ENCODE measurements around the gene ARHGEF17.
A peak's percentile ranks its signal among the peaks of the same experiment; 100 is the strongest.

ARHGEF17 gene

GRCh38 chr11:73367482-73368024 is 59.5 kb downstream of the ARHGEF17 start:
- ChIA-PET CTCF (interaction anchor here (0.8 kb wide), 1 partner anchor 69 kb away, joined by 3 read pairs; no protein-coding TSS in a partner anchor), POLR2A (no interaction called here)
- DNase-seq (ENCODE audit: extremely low spot score): no peak
- TF ChIP-seq FOXA1 (IDR thresholded peaks at IDR 0.05) (no peak), NFRKB (IDR thresholded peaks at IDR 0.05) (no peak), TARDBP (IDR thresholded peaks at IDR 0.05) (no peak), BHLHE40 (IDR thresholded peaks at IDR 0.05; ENCODE audit: borderline replicate concordance) (no peak), SUZ12 (IDR thresholded peaks at IDR 0.05) (no peak), ZNF384 (IDR thresholded peaks at IDR 0.05) (no peak), FOXM1 (IDR thresholded peaks at IDR 0.05; ENCODE audit: borderline replicate concordance) (no peak), L3MBTL2 (conservative IDR thresholded peaks at IDR 0.05) (no peak), HDGF (IDR thresholded peaks at IDR 0.05; ENCODE audit: borderline replicate concordance) (no peak), FOXK2 (IDR thresholded peaks at IDR 0.05) (no peak), SP1 (IDR thresholded peaks at IDR 0.05) (no peak), ELF4 (IDR thresholded peaks at IDR 0.05) (no peak), ARNT (IDR thresholded peaks at IDR 0.05) (no peak), LEF1 (IDR thresholded peaks at IDR 0.05; ENCODE audit: borderline replicate concordance) (no peak), CTBP1 (IDR thresholded peaks at IDR 0.05; ENCODE audit: borderline replicate concordance) (no peak), PKNOX1 (IDR thresholded peaks at IDR 0.05) (no peak)

- POLR2A ChIA-PET: no interaction called here
- CTCF ChIA-PET: interaction anchor here (0.6 to 1.3 kb wide), 2 partner anchors 21 to 42 kb away, joined by 3 to 5 read pairs; no protein-coding TSS in a partner anchor
- TF ChIP-seq FOXM1 (IDR thresholded peaks at IDR 0.05; ENCODE audit: borderline replicate concordance) (no peak), CTBP1 (IDR thresholded peaks at IDR 0.05; ENCODE audit: borderline replicate concordance) (no peak), FOXK2 (IDR thresholded peaks at IDR 0.05) (no peak), BHLHE40 (IDR thresholded peaks at IDR 0.05; ENCODE audit: borderline replicate concordance) (no peak), TARDBP (IDR thresholded peaks at IDR 0.05) (no peak), SUZ12 (IDR thresholded peaks at IDR 0.05) (no peak), PKNOX1 (IDR thresholded peaks at IDR 0.05) (no peak), FOXA1 (IDR thresholded peaks at IDR 0.05) (no peak), ZNF384 (IDR thresholded peaks at IDR 0.05) (no peak), L3MBTL2 (conservative IDR thresholded peaks at IDR 0.05) (no peak), ELF4 (IDR thresholded peaks at IDR 0.05) (no peak), NFRKB (IDR thresholded peaks at IDR 0.05) (no peak), SP1 (IDR thresholded peaks at IDR 0.05) (no peak)
- no peak for DNase-seq (ENCODE audit: extremely low spot score)
These were observed 64.4 kb downstream of the ARHGEF17 start for GRCh38 chr11:73372375-73372993.

GRCh38 chr11:73374151-73374550 is 66.1 kb downstream of the ARHGEF17 start:
- no peak for DNase-seq (ENCODE audit: extremely low spot score)
- TF ChIP-seq FOXM1 (IDR thresholded peaks at IDR 0.05; ENCODE audit: borderline replicate concordance) (no peak), NFRKB (IDR thresholded peaks at IDR 0.05) (no peak), FOXA1 (IDR thresholded peaks at IDR 0.05) (no peak), ELF4 (IDR thresholded peaks at IDR 0.05) (no peak), HDGF (IDR thresholded peaks at IDR 0.05; ENCODE audit: borderline replicate concordance) (no peak), PKNOX1 (IDR thresholded peaks at IDR 0.05) (no peak), TARDBP (IDR thresholded peaks at IDR 0.05) (no peak), ARNT (IDR thresholded peaks at IDR 0.05) (no peak), L3MBTL2 (conservative IDR thresholded peaks at IDR 0.05) (no peak), SUZ12 (IDR thresholded peaks at IDR 0.05) (no peak), SP1 (IDR thresholded peaks at IDR 0.05) (no peak), FOXK2 (IDR thresholded peaks at IDR 0.05) (no peak), LEF1 (IDR thresholded peaks at IDR 0.05; ENCODE audit: borderline replicate concordance) (no peak), BHLHE40 (IDR thresholded peaks at IDR 0.05; ENCODE audit: borderline replicate concordance) (no peak), CTBP1 (IDR thresholded peaks at IDR 0.05; ENCODE audit: borderline replicate concordance) (no peak), ZNF384 (IDR thresholded peaks at IDR 0.05) (no peak)
- POLR2A ChIA-PET: interaction anchor here (1.3 kb wide), 1 partner anchor 19 kb away, joined by 4 read pairs; no protein-coding TSS in a partner anchor
- CTCF ChIA-PET: interaction anchor here (1.0 to 1.5 kb wide), 2 partner anchors 10 to 67 kb away, joined by 4 to 5 read pairs; no protein-coding TSS in a partner anchor

- DNase-seq (ENCODE audit: extremely low spot score): no peak
- ChIA-PET POLR2A (no interaction called here), CTCF (no interaction called here)
- TF ChIP-seq FOXA1 (IDR thresholded peaks at IDR 0.05): no peak
- no peak for TF ChIP-seq ZNF384 (IDR thresholded peaks at IDR 0.05)
These were observed 67.7 kb downstream of the ARHGEF17 start for GRCh38 chr11:73375830-73376159.

GRCh38 chr11:73376160-73376802 is 68.2 kb downstream of the ARHGEF17 start, which contains the start of gene RELT:
TSS of gene RELT (plus strand) at chr11:73376399. CDS start at chr11:73389137, 12,738 bp downstream.
- CTCF ChIA-PET: interaction anchor here (0.6 to 0.7 kb wide), 2 partner anchors 17 to 464 kb away, joined by 3 to 4 read pairs; no protein-coding TSS in a partner anchor
- TF ChIP-seq L3MBTL2 (conservative IDR thresholded peaks at IDR 0.05) (no peak), TARDBP (IDR thresholded peaks at IDR 0.05) (no peak), FOXM1 (IDR thresholded peaks at IDR 0.05; ENCODE audit: borderline replicate concordance) (0 out of 2 replicates have a peak, but pooled peaks have one; percentile 35)
- DNase-seq (ENCODE audit: extremely low spot score): peak; percentile 98
- POLR2A ChIA-PET: no interaction called here
